SU-DHL-6 (cell line): ENCODE measurements around the gene DCAF7.

ENCODE experiments used
- H2AFZ ChIP-seq: fragments of 200-600 bp; sonication (generic); 2 replicates; pipeline ENCODE4 v1.6.1; 2014; ENCODE audit warnings: low read depth, mild to moderate bottlenecking, moderate library complexity, mixed read lengths, antibody characterized with exemption, low read length; ENCODE audit not compliant: severe bottlenecking
- H3F3A ChIP-seq: fragments of 200-600 bp; shearing (Covaris generic); 2 replicates; pipeline ENCODE4 v1.6.0; 2016; ENCODE audit warnings: antibody characterized with exemption, mild to moderate bottlenecking; ENCODE audit not compliant: insufficient read depth
- H3K27ac ChIP-seq: fragments of 200-600 bp; sonication (generic); 2 replicates; pipeline ENCODE4 v1.5.1; 2016; ENCODE audit warnings: low read depth, mild to moderate bottlenecking, low read length, moderate library complexity, mixed read lengths
- H3K27me3 ChIP-seq: fragments of 200-600 bp; sonication (generic), shearing (Covaris generic); 2 replicates; pipeline ENCODE4 v1.6.0; 2014; ENCODE audit warnings: mild to moderate bottlenecking, low read length
- H3K36me3 ChIP-seq: fragments of 200-600 bp; sonication (generic); 2 replicates; pipeline ENCODE4 v1.6.1; 2014; ENCODE audit warnings: mild to moderate bottlenecking, low read length, mixed read lengths
- H3K4me2 ChIP-seq: fragments of 300-600, 200-600 bp; shearing (Covaris generic), sonication (generic); 2 replicates; pipeline ENCODE4 v1.6.0; 2014; ENCODE audit warnings: low read length, low read depth, mild to moderate bottlenecking; ENCODE audit not compliant: poor library complexity, severe bottlenecking
- H3K4me3 ChIP-seq: fragments of 200-600 bp; sonication (generic); 2 replicates; pipeline ENCODE4 v1.5.1; 2014; ENCODE audit warnings: antibody characterized with exemption, low read length, mild to moderate bottlenecking, mixed read lengths; ENCODE audit not compliant: insufficient read depth, poor library complexity, severe bottlenecking
- H3K79me2 ChIP-seq: fragments of 200-600 bp; sonication (generic); 2 replicates; pipeline ENCODE4 v1.6.1; 2014; ENCODE audit warnings: mild to moderate bottlenecking, low read length, moderate library complexity; ENCODE audit not compliant: insufficient read depth
- H3K9ac ChIP-seq: fragments of 200-600 bp; sonication (generic); 2 replicates; pipeline ENCODE4 v1.7.0; 2014; ENCODE audit warnings: mild to moderate bottlenecking, low read length
- H3K9me2 ChIP-seq: fragments of 200-600 bp; sonication (generic); replicated peaks from 2 replicates; pipeline ENCODE4 v1.6.1; 2014; ENCODE audit warnings: low read length; ENCODE audit not compliant: insufficient read depth
- H3K9me3 ChIP-seq: fragments of 200-600 bp; sonication (generic); 2 replicates; pipeline ENCODE4 v1.6.1; 2014; ENCODE audit warnings: low read length, mixed read lengths; ENCODE audit not compliant: insufficient read depth
- H4K20me1 ChIP-seq: fragments of 200-600 bp; sonication (generic); 2 replicates; pipeline ENCODE4 v1.6.1; 2014; ENCODE audit warnings: low read depth, mild to moderate bottlenecking, antibody characterized with exemption, low read length, moderate library complexity, mixed read lengths
- CTCF ChIP-seq: fragments of 200-600 bp; sonication (generic); IDR thresholded peaks from one replicate; pipeline ENCODE4 v1.5.1; 2017; ENCODE audit warnings: antibody characterized with exemption, mild to moderate bottlenecking, low read length, moderate library complexity; ENCODE audit not compliant: insufficient read depth, poor library complexity, severe bottlenecking
- EZH2phosphoT487 ChIP-seq: fragments of 200-600 bp; sonication (generic), shearing (Covaris generic); conservative IDR thresholded peaks from 2 replicates; pipeline ENCODE4 v1.6.1; 2018; ENCODE audit warnings: mild to moderate bottlenecking, antibody characterized with exemption, low read length, moderate library complexity, mixed read lengths

The DCAF7 gene

GRCh38 chr17:63610854-63611253 is 60.6 kb downstream of the DCAF7 start:
- H3F3A ChIP-seq, result no peaks in the 10 kb centered on the region
- no peaks in the 10 kb centered on the region for H3K9me2 ChIP-seq
- H3K9ac ChIP-seq, result no peak overlapping the region
- H3K36me3 ChIP-seq, result peaks cover 5% of the 10 kb centered on the region; the same call in 1 of the 2 replicates
- H3K4me2 ChIP-seq, result no peak overlapping the region
- H3K79me2 ChIP-seq, result no peaks in the 10 kb centered on the region
- H3K27me3 ChIP-seq, result no peaks in the 10 kb centered on the region
- no peak overlapping the region for H3K4me3 ChIP-seq
- no peak overlapping the region for H3K27ac ChIP-seq
- no peaks in the 10 kb centered on the region for H4K20me1 ChIP-seq
- TF ChIP-seq EZH2phosphoT487, result no peak
- TF ChIP-seq CTCF, result no peak
- no peaks in the 10 kb centered on the region for H3K9me3 ChIP-seq
- H2AFZ ChIP-seq, result no peak overlapping the region

- Histone ChIP-seq H3K9ac (no peak overlapping the region), H2AFZ (no peak overlapping the region), H3K4me2 (no peak overlapping the region), H4K20me1 (no peaks in the 10 kb centered on the region), H3F3A (no peaks in the 10 kb centered on the region), H3K79me2 (no peaks in the 10 kb centered on the region), H3K4me3 (no peak overlapping the region), H3K27ac (no peak overlapping the region), H3K9me3 (no peaks in the 10 kb centered on the region), H3K36me3 (peaks cover 5% of the 10 kb centered on the region; the same call in 1 of the 2 replicates), H3K9me2 (no peaks in the 10 kb centered on the region), H3K27me3 (no peaks in the 10 kb centered on the region)
- no peak for TF ChIP-seq CTCF
- no peak for TF ChIP-seq EZH2phosphoT487
Measured at GRCh38 chr17:63611354-63611753, 61.1 kb downstream of the DCAF7 start.

GRCh38 chr17:63613663-63614062 is 63.4 kb downstream of the DCAF7 start:
- Histone ChIP-seq H3K9me2 (no peaks in the 10 kb centered on the region), H3K36me3 (no peaks in the 10 kb centered on the region; the same call in 1 of the 2 replicates), H3K4me2 (no peak overlapping the region), H3K4me3 (no peak overlapping the region), H3F3A (no peaks in the 10 kb centered on the region), H3K9ac (no peak overlapping the region), H4K20me1 (no peaks in the 10 kb centered on the region), H3K9me3 (no peaks in the 10 kb centered on the region), H3K27me3 (no peaks in the 10 kb centered on the region), H3K79me2 (no peaks in the 10 kb centered on the region), H3K27ac (no peak overlapping the region), H2AFZ (no peak overlapping the region)
- no peak for TF ChIP-seq EZH2phosphoT487
- no peak for TF ChIP-seq CTCF
